Osteocyte (in vitro differentiated cells): ENCODE results near the gene KRTAP21-1. TPM values are rescaled to one million over a fixed set of nuclear protein-coding genes. Genes with fewer than 3 reads are reported as not detected.

ENCODE experiments used
- DNase-seq: peaks from one replicate; pipeline ENCODE4 v3.0.0; 2021; ENCODE audit warnings: mixed read lengths; ENCODE audit not compliant: unreplicated experiment; ENCODE audit errors: extremely low spot score
- H3K27ac Mint-ChIP-seq: one replicate; pipeline ENCODE4 v1.8.0; 2021; ENCODE audit warnings: mild to moderate bottlenecking, mixed read lengths; ENCODE audit not compliant: unreplicated experiment
- H3K27me3 Mint-ChIP-seq: one replicate; pipeline ENCODE4 v1.8.0; 2021; ENCODE audit warnings: mixed read lengths; ENCODE audit not compliant: unreplicated experiment
- H3K36me3 Mint-ChIP-seq: one replicate; pipeline ENCODE4 v1.8.0; 2021; ENCODE audit warnings: mixed read lengths; ENCODE audit not compliant: unreplicated experiment
- H3K4me1 Mint-ChIP-seq: one replicate; pipeline ENCODE4 v1.8.0; 2021; ENCODE audit warnings: mixed read lengths; ENCODE audit not compliant: unreplicated experiment
- H3K4me3 Mint-ChIP-seq: one replicate; pipeline ENCODE4 v1.8.0; 2021; ENCODE audit warnings: mild to moderate bottlenecking, moderate library complexity, mixed read lengths; ENCODE audit not compliant: unreplicated experiment
- H3K9me3 Mint-ChIP-seq: one replicate; pipeline ENCODE4 v1.8.0; 2021; ENCODE audit warnings: mixed read lengths; ENCODE audit not compliant: unreplicated experiment
- total RNA-seq: library from RNA; stranded (reverse); gene quantifications from 2 replicates; pipeline ENCODE4 v1.2.1, GENCODE V29; 2021
- TF ChIP-seq, protein P1 (sequence below): fragments of 200-600 bp; sonication (generic); IDR thresholded peaks from 2 replicates; pipeline ENCODE4 v1.5.0; 2021; ENCODE audit warnings: antibody characterized with exemption, mild to moderate bottlenecking, moderate library complexity

KRTAP21-1 gene
- total RNA-seq, 1 donor from 2014 or later, result not detected

DNA sequence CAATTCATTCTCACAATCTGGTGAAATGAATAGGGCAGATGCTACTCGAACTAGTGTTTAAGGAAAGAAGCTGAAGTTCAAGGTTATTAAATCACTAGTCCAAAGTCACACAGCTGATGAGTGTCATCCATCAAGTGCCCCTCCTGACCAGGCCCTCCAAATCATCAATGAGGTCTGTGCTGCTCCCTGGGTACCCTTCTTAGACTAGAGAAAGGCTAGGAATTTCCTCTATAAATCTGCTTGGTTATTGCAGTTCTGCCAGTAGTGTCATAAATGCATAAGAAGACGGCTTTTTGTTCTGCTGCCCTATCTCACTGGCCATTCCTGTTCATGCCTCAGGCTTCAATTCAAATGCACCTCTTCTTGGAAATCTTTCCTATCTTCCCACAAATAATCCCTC lies 5.5 kb upstream of the KRTAP21-1 start:
- TF ChIP-seq, protein P1, sequence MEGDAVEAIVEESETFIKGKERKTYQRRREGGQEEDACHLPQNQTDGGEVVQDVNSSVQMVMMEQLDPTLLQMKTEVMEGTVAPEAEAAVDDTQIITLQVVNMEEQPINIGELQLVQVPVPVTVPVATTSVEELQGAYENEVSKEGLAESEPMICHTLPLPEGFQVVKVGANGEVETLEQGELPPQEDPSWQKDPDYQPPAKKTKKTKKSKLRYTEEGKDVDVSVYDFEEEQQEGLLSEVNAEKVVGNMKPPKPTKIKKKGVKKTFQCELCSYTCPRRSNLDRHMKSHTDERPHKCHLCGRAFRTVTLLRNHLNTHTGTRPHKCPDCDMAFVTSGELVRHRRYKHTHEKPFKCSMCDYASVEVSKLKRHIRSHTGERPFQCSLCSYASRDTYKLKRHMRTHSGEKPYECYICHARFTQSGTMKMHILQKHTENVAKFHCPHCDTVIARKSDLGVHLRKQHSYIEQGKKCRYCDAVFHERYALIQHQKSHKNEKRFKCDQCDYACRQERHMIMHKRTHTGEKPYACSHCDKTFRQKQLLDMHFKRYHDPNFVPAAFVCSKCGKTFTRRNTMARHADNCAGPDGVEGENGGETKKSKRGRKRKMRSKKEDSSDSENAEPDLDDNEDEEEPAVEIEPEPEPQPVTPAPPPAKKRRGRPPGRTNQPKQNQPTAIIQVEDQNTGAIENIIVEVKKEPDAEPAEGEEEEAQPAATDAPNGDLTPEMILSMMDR, result no peak
- H3K4me1 Mint-ChIP-seq, result no peaks in the 10 kb centered on the region
- no peaks in the 10 kb centered on the region for H3K27me3 Mint-ChIP-seq
- H3K36me3 Mint-ChIP-seq, result no peaks in the 10 kb centered on the region
- DNase-seq, result no peak
- no peak overlapping the region for H3K27ac Mint-ChIP-seq
- H3K4me3 Mint-ChIP-seq, result no peak overlapping the region
- H3K9me3 Mint-ChIP-seq, result peaks cover 21% of the 10 kb centered on the region

DNA sequence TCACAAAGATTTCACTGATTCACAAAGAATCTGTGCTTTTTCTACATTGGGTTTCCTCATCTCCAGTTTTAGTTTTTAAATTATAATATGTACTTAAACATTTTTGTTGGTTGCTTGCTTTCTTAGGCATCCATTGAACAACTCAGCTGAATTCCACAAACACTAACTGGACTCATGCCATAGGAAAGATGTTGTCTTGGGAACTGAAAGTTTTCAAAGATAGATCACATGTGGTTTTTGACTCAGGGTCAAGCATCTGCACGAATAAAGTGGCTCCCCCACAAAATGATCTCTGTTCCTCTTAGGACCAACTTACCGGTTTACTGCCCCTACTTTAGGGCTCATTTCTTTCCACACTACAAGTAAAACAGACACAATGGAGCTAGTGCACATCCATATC lies 3.1 kb upstream of the KRTAP21-1 start:
- DNase-seq, result no peak
- H3K4me3 Mint-ChIP-seq, result no peak overlapping the region
- no peaks in the 10 kb centered on the region for H3K27me3 Mint-ChIP-seq
- no peaks in the 10 kb centered on the region for H3K4me1 Mint-ChIP-seq
- TF ChIP-seq, protein P1, result no peak
- H3K27ac Mint-ChIP-seq, result no peak overlapping the region
- H3K9me3 Mint-ChIP-seq, result peaks cover 17% of the 10 kb centered on the region
- no peaks in the 10 kb centered on the region for H3K36me3 Mint-ChIP-seq

DNA sequence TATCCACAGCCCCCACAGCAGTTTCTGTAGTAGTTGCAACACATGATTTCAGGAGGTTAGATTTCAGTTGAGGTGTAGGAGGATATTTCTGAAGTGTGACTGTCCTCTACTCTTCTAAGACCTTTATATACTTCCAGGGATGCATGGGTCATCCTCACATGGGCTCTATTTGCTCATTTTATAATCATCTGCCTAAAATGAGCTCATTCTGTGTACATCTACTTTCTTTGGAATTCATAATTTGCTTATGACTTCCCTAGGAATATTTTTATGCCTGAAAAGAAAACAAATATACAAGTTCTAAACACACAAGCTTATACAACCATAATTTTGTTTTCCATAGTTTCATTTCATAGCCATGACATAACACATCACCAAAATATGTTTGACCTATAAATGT lies 8.1 kb downstream of the KRTAP21-1 start, which contains the start of gene KRTAP21-2:
TSS of gene KRTAP21-2 (minus strand) at position 101 of the 400 bp plus-strand sequence. CDS start at position 44, 57 bp downstream.
- Mint-ChIP-seq H3K9me3 (peaks cover 11% of the 10 kb centered on the region), H3K27me3 (no peaks in the 10 kb centered on the region), H3K27ac (no peak within 1 kb of the TSS), H3K4me1 (no peaks in the 10 kb centered on the region), H3K4me3 (no peak within 1 kb of the TSS), H3K36me3 (no peaks in the 10 kb centered on the region)
- no peak for DNase-seq
- TF ChIP-seq, protein P1, result no peak

DNA sequence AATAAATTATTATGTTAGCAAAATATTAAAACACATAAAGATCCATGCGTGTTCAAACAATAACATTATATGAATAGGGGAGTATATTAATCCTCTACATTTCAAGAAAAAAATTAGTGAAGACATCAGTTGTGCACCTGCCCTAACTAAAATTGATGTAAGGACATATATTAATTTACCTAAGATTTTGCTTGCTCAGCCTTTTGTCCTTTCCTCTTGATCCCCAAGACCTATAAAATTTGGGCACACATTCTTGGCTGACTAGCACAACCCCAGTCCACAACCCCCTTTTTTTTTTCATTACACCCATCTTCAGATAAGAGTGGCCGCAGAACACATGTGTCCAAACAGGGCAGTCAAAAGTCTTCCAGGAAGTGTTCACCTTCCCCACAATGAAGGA lies 14.8 kb downstream of the KRTAP21-1 start:
- H3K36me3 Mint-ChIP-seq, result no peaks in the 10 kb centered on the region
- no peaks in the 10 kb centered on the region for H3K4me1 Mint-ChIP-seq
- H3K27ac Mint-ChIP-seq, result no peak overlapping the region
- TF ChIP-seq, protein P1, result no peak
- H3K27me3 Mint-ChIP-seq, result no peaks in the 10 kb centered on the region
- DNase-seq, result no peak
- H3K9me3 Mint-ChIP-seq, result peaks cover 12% of the 10 kb centered on the region
- no peak overlapping the region for H3K4me3 Mint-ChIP-seq

DNA sequence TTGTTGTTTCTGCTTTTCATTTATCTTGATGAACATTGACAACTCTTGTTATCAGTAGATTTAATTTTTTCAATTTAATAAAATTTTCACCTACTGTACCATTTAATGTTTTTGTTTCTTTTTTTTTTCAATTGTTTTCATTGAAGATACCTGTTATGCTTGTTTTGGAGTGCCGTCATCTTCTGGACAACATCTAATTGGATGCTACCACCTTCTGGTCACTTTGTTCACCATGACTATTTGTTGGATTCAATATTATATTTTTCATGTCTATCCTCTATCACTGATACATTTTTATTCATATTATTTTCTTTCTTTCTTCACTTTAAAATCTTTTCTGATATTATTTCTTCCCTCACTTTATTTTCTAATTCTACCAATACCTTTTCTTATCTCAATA lies 22.2 kb downstream of the KRTAP21-1 start:
- TF ChIP-seq, protein P1, result no peak
- DNase-seq, result no peak
- H3K27me3 Mint-ChIP-seq, result peaks cover 4% of the 10 kb centered on the region
- no peaks in the 10 kb centered on the region for H3K36me3 Mint-ChIP-seq
- H3K27ac Mint-ChIP-seq, result no peak overlapping the region
- no peaks in the 10 kb centered on the region for H3K4me1 Mint-ChIP-seq
- H3K4me3 Mint-ChIP-seq, result no peak overlapping the region
- H3K9me3 Mint-ChIP-seq, result peaks cover 1% of the 10 kb centered on the region
